SU-DHL-6 (cell line): ENCODE results near the gene ITIH1.

ENCODE experiments used
- H2AFZ ChIP-seq: fragments of 200-600 bp; sonication (generic); 2 replicates; pipeline ENCODE4 v1.6.1; 2014; ENCODE audit warnings: low read depth, mild to moderate bottlenecking, moderate library complexity, mixed read lengths, antibody characterized with exemption, low read length; ENCODE audit not compliant: severe bottlenecking
- H3F3A ChIP-seq: fragments of 200-600 bp; shearing (Covaris generic); 2 replicates; pipeline ENCODE4 v1.6.0; 2016; ENCODE audit warnings: antibody characterized with exemption, mild to moderate bottlenecking; ENCODE audit not compliant: insufficient read depth
- H3K27ac ChIP-seq: fragments of 200-600 bp; sonication (generic); 2 replicates; pipeline ENCODE4 v1.5.1; 2016; ENCODE audit warnings: low read depth, mild to moderate bottlenecking, low read length, moderate library complexity, mixed read lengths
- H3K27me3 ChIP-seq: fragments of 200-600 bp; sonication (generic), shearing (Covaris generic); 2 replicates; pipeline ENCODE4 v1.6.0; 2014; ENCODE audit warnings: mild to moderate bottlenecking, low read length
- H3K36me3 ChIP-seq: fragments of 200-600 bp; sonication (generic); 2 replicates; pipeline ENCODE4 v1.6.1; 2014; ENCODE audit warnings: mild to moderate bottlenecking, low read length, mixed read lengths
- H3K4me2 ChIP-seq: fragments of 300-600, 200-600 bp; shearing (Covaris generic), sonication (generic); 2 replicates; pipeline ENCODE4 v1.6.0; 2014; ENCODE audit warnings: low read length, low read depth, mild to moderate bottlenecking; ENCODE audit not compliant: poor library complexity, severe bottlenecking
- H3K4me3 ChIP-seq: fragments of 200-600 bp; sonication (generic); 2 replicates; pipeline ENCODE4 v1.5.1; 2014; ENCODE audit warnings: antibody characterized with exemption, low read length, mild to moderate bottlenecking, mixed read lengths; ENCODE audit not compliant: insufficient read depth, poor library complexity, severe bottlenecking
- H3K79me2 ChIP-seq: fragments of 200-600 bp; sonication (generic); 2 replicates; pipeline ENCODE4 v1.6.1; 2014; ENCODE audit warnings: mild to moderate bottlenecking, low read length, moderate library complexity; ENCODE audit not compliant: insufficient read depth
- H3K9ac ChIP-seq: fragments of 200-600 bp; sonication (generic); 2 replicates; pipeline ENCODE4 v1.7.0; 2014; ENCODE audit warnings: mild to moderate bottlenecking, low read length
- H3K9me2 ChIP-seq: fragments of 200-600 bp; sonication (generic); replicated peaks from 2 replicates; pipeline ENCODE4 v1.6.1; 2014; ENCODE audit warnings: low read length; ENCODE audit not compliant: insufficient read depth
- H3K9me3 ChIP-seq: fragments of 200-600 bp; sonication (generic); 2 replicates; pipeline ENCODE4 v1.6.1; 2014; ENCODE audit warnings: low read length, mixed read lengths; ENCODE audit not compliant: insufficient read depth
- H4K20me1 ChIP-seq: fragments of 200-600 bp; sonication (generic); 2 replicates; pipeline ENCODE4 v1.6.1; 2014; ENCODE audit warnings: low read depth, mild to moderate bottlenecking, antibody characterized with exemption, low read length, moderate library complexity, mixed read lengths
- EZH2phosphoT487 ChIP-seq: fragments of 200-600 bp; sonication (generic), shearing (Covaris generic); conservative IDR thresholded peaks from 2 replicates; pipeline ENCODE4 v1.6.1; 2018; ENCODE audit warnings: mild to moderate bottlenecking, antibody characterized with exemption, low read length, moderate library complexity, mixed read lengths
- TF ChIP-seq, protein P1 (sequence below): fragments of 200-600 bp; sonication (generic); IDR thresholded peaks from one replicate; pipeline ENCODE4 v1.5.1; 2017; ENCODE audit warnings: antibody characterized with exemption, mild to moderate bottlenecking, low read length, moderate library complexity; ENCODE audit not compliant: insufficient read depth, poor library complexity, severe bottlenecking

The ITIH1 gene

GRCh38 chr3:52820736-52821135, 43.3 kb downstream of the ITIH1 start:
- H3K36me3 ChIP-seq, result no peaks in the 10 kb centered on the region
- no peaks in the 10 kb centered on the region for H3K9me3 ChIP-seq
- H4K20me1 ChIP-seq, result no peaks in the 10 kb centered on the region
- no peaks in the 10 kb centered on the region for H3K79me2 ChIP-seq
- H3K27ac ChIP-seq, result no peak overlapping the region
- no peak overlapping the region for H3K4me3 ChIP-seq
- H3K27me3 ChIP-seq, result no peaks in the 10 kb centered on the region
- H2AFZ ChIP-seq, result no peak overlapping the region
- H3K9ac ChIP-seq, result no peak overlapping the region
- no peaks in the 10 kb centered on the region for H3F3A ChIP-seq
- no peak for TF ChIP-seq EZH2phosphoT487
- TF ChIP-seq, protein P1, sequence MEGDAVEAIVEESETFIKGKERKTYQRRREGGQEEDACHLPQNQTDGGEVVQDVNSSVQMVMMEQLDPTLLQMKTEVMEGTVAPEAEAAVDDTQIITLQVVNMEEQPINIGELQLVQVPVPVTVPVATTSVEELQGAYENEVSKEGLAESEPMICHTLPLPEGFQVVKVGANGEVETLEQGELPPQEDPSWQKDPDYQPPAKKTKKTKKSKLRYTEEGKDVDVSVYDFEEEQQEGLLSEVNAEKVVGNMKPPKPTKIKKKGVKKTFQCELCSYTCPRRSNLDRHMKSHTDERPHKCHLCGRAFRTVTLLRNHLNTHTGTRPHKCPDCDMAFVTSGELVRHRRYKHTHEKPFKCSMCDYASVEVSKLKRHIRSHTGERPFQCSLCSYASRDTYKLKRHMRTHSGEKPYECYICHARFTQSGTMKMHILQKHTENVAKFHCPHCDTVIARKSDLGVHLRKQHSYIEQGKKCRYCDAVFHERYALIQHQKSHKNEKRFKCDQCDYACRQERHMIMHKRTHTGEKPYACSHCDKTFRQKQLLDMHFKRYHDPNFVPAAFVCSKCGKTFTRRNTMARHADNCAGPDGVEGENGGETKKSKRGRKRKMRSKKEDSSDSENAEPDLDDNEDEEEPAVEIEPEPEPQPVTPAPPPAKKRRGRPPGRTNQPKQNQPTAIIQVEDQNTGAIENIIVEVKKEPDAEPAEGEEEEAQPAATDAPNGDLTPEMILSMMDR, result peak; percentile 92
- H3K9me2 ChIP-seq, result no peaks in the 10 kb centered on the region
- no peak overlapping the region for H3K4me2 ChIP-seq

GRCh38 chr3:52822363-52822762, 45.0 kb downstream of the ITIH1 start:
- Histone ChIP-seq H2AFZ (no peak overlapping the region), H3K36me3 (no peaks in the 10 kb centered on the region), H3K9ac (no peak overlapping the region), H3K27ac (no peak overlapping the region), H3K9me3 (no peaks in the 10 kb centered on the region), H3K79me2 (no peaks in the 10 kb centered on the region), H3K27me3 (no peaks in the 10 kb centered on the region), H3K4me3 (no peak overlapping the region), H3K9me2 (no peaks in the 10 kb centered on the region), H3K4me2 (no peak overlapping the region), H3F3A (no peaks in the 10 kb centered on the region), H4K20me1 (no peaks in the 10 kb centered on the region)
- TF ChIP-seq, protein P1, result no peak
- no peak for TF ChIP-seq EZH2phosphoT487

GRCh38 chr3:52824037-52824436, 46.6 kb downstream of the ITIH1 start:
- no peaks in the 10 kb centered on the region for H3K36me3 ChIP-seq
- H3K4me3 ChIP-seq, result no peak overlapping the region
- no peak for TF ChIP-seq EZH2phosphoT487
- TF ChIP-seq, protein P1, result no peak
- H3K9ac ChIP-seq, result no peak overlapping the region
- no peak overlapping the region for H2AFZ ChIP-seq
- H3K4me2 ChIP-seq, result no peak overlapping the region
- H3K79me2 ChIP-seq, result no peaks in the 10 kb centered on the region
- no peaks in the 10 kb centered on the region for H3F3A ChIP-seq
- no peak overlapping the region for H3K27ac ChIP-seq
- no peaks in the 10 kb centered on the region for H3K27me3 ChIP-seq
- H4K20me1 ChIP-seq, result no peaks in the 10 kb centered on the region
- H3K9me3 ChIP-seq, result no peaks in the 10 kb centered on the region
- H3K9me2 ChIP-seq, result no peaks in the 10 kb centered on the region
